ENCODE results near the gene MRPS18C.

MRPS18C gene

GRCh38 chr4:83455281-83456183, at the start of gene MRPS18C, which contains the start of gene HELQ:
MRPS18C (plus strand) TSS chr4:83456058; CDS start chr4:83456078, 20 bp downstream.
HELQ (minus strand) TSS chr4:83455823; CDS start chr4:83455693, 130 bp downstream.
- H3K4me3 Mint-ChIP-seq: peak within 1 kb of the TSS; percentile 100
- no peaks in the 10 kb centered on the region for H3K9me3 Mint-ChIP-seq
- no peak for TF ChIP-seq CTCF (IDR thresholded peaks at IDR 0.05)
- peaks cover 25% of the 10 kb centered on the region for H3K4me1 Mint-ChIP-seq
- peak within 1 kb of the TSS; percentile 100 for H3K27ac Mint-ChIP-seq
- peak; percentile 89 for DNase-seq
- H3K27me3 Mint-ChIP-seq (ENCODE audit: low read depth, poor library complexity): peaks cover 3% of the 10 kb centered on the region
- peaks cover 56% of the 10 kb centered on the region for H3K36me3 Mint-ChIP-seq (ENCODE audit: low read depth)

- Mint-ChIP-seq H3K27me3 (ENCODE audit: low read depth, poor library complexity) (peaks cover 2% of the 10 kb centered on the region), H3K36me3 (ENCODE audit: low read depth) (peaks cover 25% of the 10 kb centered on the region), H3K9me3 (no peaks in the 10 kb centered on the region), H3K4me1 (peaks cover 9% of the 10 kb centered on the region), H3K4me3 (no peak overlapping the region), H3K27ac (peak overlapping the region; percentile 70)
- no peak for DNase-seq
- no peak for TF ChIP-seq CTCF (IDR thresholded peaks at IDR 0.05)
These were observed 47.0 kb upstream of the MRPS18C start for GRCh38 chr4:83408908-83409307.

GRCh38 chr4:83413676-83414075, 42.2 kb upstream of the MRPS18C start:
- no peak for TF ChIP-seq CTCF (IDR thresholded peaks at IDR 0.05)
- Mint-ChIP-seq H3K27ac (no peak overlapping the region), H3K9me3 (no peaks in the 10 kb centered on the region), H3K27me3 (ENCODE audit: low read depth, poor library complexity) (peaks cover 2% of the 10 kb centered on the region), H3K36me3 (ENCODE audit: low read depth) (peaks cover 31% of the 10 kb centered on the region), H3K4me3 (no peak overlapping the region), H3K4me1 (peaks cover 6% of the 10 kb centered on the region)
- no peak for DNase-seq

GRCh38 chr4:83417566-83417965, 38.3 kb upstream of the MRPS18C start:
- no peaks in the 10 kb centered on the region for H3K27me3 Mint-ChIP-seq (ENCODE audit: low read depth, poor library complexity)
- no peaks in the 10 kb centered on the region for H3K9me3 Mint-ChIP-seq
- H3K27ac Mint-ChIP-seq: no peak overlapping the region
- no peak for TF ChIP-seq CTCF (IDR thresholded peaks at IDR 0.05)
- no peaks in the 10 kb centered on the region for H3K4me1 Mint-ChIP-seq
- no peak overlapping the region for H3K4me3 Mint-ChIP-seq
- no peak for DNase-seq
- H3K36me3 Mint-ChIP-seq (ENCODE audit: low read depth): peaks cover 26% of the 10 kb centered on the region

GRCh38 chr4:83418211-83418610, 37.6 kb upstream of the MRPS18C start:
- TF ChIP-seq CTCF (IDR thresholded peaks at IDR 0.05): no peak
- no peaks in the 10 kb centered on the region for H3K9me3 Mint-ChIP-seq
- no peaks in the 10 kb centered on the region for H3K27me3 Mint-ChIP-seq (ENCODE audit: low read depth, poor library complexity)
- DNase-seq: no peak
- no peaks in the 10 kb centered on the region for H3K4me1 Mint-ChIP-seq
- no peak overlapping the region for H3K4me3 Mint-ChIP-seq
- peaks cover 25% of the 10 kb centered on the region for H3K36me3 Mint-ChIP-seq (ENCODE audit: low read depth)
- peak overlapping the region; percentile 32 for H3K27ac Mint-ChIP-seq

Measured in nephron progenitor cell (in vitro differentiated cells).